Smooth muscle cell (in vitro differentiated cells): ENCODE data around the gene SGMS1. TPM values are rescaled to one million over a fixed set of nuclear protein-coding genes. Genes with fewer than 3 reads are reported as not detected.

ENCODE experiments used
- DNase-seq: peaks from one replicate; lab custom pipeline; 2025; ENCODE audit not compliant: unreplicated experiment; lab: John Stamatoyannopoulos, UW
- H2AFZ ChIP-seq: fragments of 200-600 bp; sonication (generic); 2 replicates; pipeline ENCODE4 v1.6.0; 2016; ENCODE audit warnings: antibody characterized with exemption, low read depth, mild to moderate bottlenecking
- H3F3A ChIP-seq: fragments of 200-600 bp; sonication (generic); 2 replicates; pipeline ENCODE4 v1.6.0; 2017; ENCODE audit warnings: antibody characterized with exemption, low read depth
- H3K27ac ChIP-seq: fragments of 200-600 bp; sonication (generic); 2 replicates; pipeline ENCODE4 v1.5.1; 2016; ENCODE audit warnings: low read depth, mild to moderate bottlenecking
- H3K27me3 ChIP-seq: fragments of 200-600 bp; sonication (generic); 2 replicates; pipeline ENCODE4 v1.6.1; 2016; ENCODE audit warnings: low read depth, mild to moderate bottlenecking
- H3K36me3 ChIP-seq: fragments of 200-600 bp; sonication (generic); 2 replicates; pipeline ENCODE4 v1.5.1; 2016; ENCODE audit warnings: low read depth
- H3K4me1 ChIP-seq: fragments of 200-600 bp; sonication (generic); 2 replicates; pipeline ENCODE4 v1.5.1; 2016; ENCODE audit warnings: low read depth
- H3K4me2 ChIP-seq: fragments of 200-600 bp; sonication (generic); 2 replicates; pipeline ENCODE4 v1.6.0; 2016; ENCODE audit warnings: mild to moderate bottlenecking
- H3K4me3 ChIP-seq: fragments of 200-600 bp; sonication (generic); 2 replicates; pipeline ENCODE4 v1.5.1; 2016; ENCODE audit warnings: mild to moderate bottlenecking
- H3K79me2 ChIP-seq: fragments of 200-600 bp; sonication (generic); 2 replicates; pipeline ENCODE4 v1.6.0; 2016; ENCODE audit warnings: low read depth, mild to moderate bottlenecking
- H3K9ac ChIP-seq: fragments of 200-600 bp; sonication (generic); 2 replicates; pipeline ENCODE4 v1.6.0; 2016; ENCODE audit warnings: low read depth
- H3K9me3 ChIP-seq: fragments of 200-600 bp; sonication (generic); replicated peaks from 2 replicates; pipeline ENCODE4 v1.5.1; 2016; ENCODE audit warnings: low read depth
- H4K20me1 ChIP-seq: fragments of 200-600 bp; sonication (generic); 2 replicates; pipeline ENCODE4 v1.6.0; 2016; ENCODE audit warnings: low read depth
- WGBS: methylation state at CpG from one replicate; pipeline ENCODE4 v1.1.7; 2016; ENCODE audit warnings: low lambda C conversion rate; 5-methylcytosine and 5-hydroxymethylcytosine counted together
- polyA plus RNA-seq: library from polyadenylated mRNA; unstranded; fragments of >200 nt; fragmentation: Nextera tagmentation; extraction: Ambion mirVana; gene quantifications from 2 replicates; pipeline ENCODE4 v1.2.1, GENCODE V29; 2016
- total RNA-seq: library from RNA; depleted of rRNA; stranded (reverse); fragments of >200 nt; gene quantifications from 2 replicates; pipeline ENCODE4 v1.2.3, GENCODE V29; 2014
- TF ChIP-seq, protein P1 (sequence below): fragments of 200-600 bp; sonication (generic); IDR thresholded peaks from 2 replicates; pipeline ENCODE4 v1.5.1; 2017; ENCODE audit warnings: borderline replicate concordance, mild to moderate bottlenecking, antibody characterized with exemption; ENCODE audit not compliant: insufficient read depth, poor library complexity, severe bottlenecking

Gene SGMS1
- total and polyA plus RNA-seq, 2 experiments from 2014 or later = 4.0 to 14.3 TPM

DNA sequence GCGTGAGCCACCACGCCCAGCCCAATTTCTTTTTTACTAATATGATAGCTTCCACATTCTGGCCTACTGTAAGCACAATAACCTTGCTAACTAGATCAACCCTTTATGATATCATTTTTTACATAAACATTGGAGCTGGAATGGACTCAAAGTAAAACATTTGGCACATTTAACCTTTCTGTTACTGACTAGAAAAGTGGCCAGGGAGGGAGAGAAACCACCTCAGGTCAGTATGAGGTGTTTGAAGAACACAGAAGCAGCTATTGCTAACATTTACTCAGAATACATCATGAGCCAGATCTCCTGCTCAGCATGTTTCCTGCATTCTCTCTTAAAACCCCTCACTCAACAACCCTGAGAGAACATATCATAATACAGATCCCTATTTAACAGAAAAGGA lies 27.3 kb downstream of the SGMS1 start:
- Histone ChIP-seq H3K36me3 (no peaks in the 10 kb centered on the region), H3K9me3 (no peaks in the 10 kb centered on the region), H3K4me1 (no peaks in the 10 kb centered on the region), H3K4me3 (no peak overlapping the region), H3K27ac (no peak overlapping the region), H2AFZ (no peak overlapping the region), H4K20me1 (peaks cover under 1% of the 10 kb centered on the region), H3K9ac (no peak overlapping the region), H3K4me2 (no peak overlapping the region), H3K27me3 (no peaks in the 10 kb centered on the region), H3F3A (no peaks in the 10 kb centered on the region), H3K79me2 (no peaks in the 10 kb centered on the region)
- TF ChIP-seq, protein P1, sequence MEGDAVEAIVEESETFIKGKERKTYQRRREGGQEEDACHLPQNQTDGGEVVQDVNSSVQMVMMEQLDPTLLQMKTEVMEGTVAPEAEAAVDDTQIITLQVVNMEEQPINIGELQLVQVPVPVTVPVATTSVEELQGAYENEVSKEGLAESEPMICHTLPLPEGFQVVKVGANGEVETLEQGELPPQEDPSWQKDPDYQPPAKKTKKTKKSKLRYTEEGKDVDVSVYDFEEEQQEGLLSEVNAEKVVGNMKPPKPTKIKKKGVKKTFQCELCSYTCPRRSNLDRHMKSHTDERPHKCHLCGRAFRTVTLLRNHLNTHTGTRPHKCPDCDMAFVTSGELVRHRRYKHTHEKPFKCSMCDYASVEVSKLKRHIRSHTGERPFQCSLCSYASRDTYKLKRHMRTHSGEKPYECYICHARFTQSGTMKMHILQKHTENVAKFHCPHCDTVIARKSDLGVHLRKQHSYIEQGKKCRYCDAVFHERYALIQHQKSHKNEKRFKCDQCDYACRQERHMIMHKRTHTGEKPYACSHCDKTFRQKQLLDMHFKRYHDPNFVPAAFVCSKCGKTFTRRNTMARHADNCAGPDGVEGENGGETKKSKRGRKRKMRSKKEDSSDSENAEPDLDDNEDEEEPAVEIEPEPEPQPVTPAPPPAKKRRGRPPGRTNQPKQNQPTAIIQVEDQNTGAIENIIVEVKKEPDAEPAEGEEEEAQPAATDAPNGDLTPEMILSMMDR = no peak
- WGBS = 95% methylated on average over 2 of the region's 2 CpGs
- no peak for DNase-seq

DNA sequence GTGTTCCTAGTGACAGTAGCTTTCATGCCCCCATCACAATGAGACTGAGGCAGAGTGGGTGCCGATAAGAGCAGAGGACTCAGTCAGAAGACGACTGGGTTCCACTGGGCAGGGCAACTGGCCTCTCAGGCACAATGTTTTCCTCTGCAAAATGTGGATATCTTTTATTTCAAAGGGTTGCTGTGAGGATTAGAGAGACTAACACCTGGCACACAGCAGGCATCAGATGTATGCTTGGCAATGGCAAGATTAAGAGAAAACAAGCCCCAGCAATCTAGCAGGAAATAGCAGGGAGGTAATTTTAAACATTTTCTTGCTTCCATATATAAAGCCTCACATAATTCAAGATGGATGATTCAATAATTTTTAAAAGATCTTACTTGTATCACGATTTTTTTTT lies 28.0 kb downstream of the SGMS1 start:
- H3F3A ChIP-seq = no peaks in the 10 kb centered on the region
- H2AFZ ChIP-seq = no peak overlapping the region
- no peaks in the 10 kb centered on the region for H3K36me3 ChIP-seq
- H3K79me2 ChIP-seq = no peaks in the 10 kb centered on the region
- DNase-seq = no peak
- no peaks in the 10 kb centered on the region for H3K27me3 ChIP-seq
- H3K9me3 ChIP-seq = no peaks in the 10 kb centered on the region
- WGBS = 88% methylated on average over 3 of the region's 3 CpGs
- no peak overlapping the region for H3K4me3 ChIP-seq
- no peak overlapping the region for H3K4me2 ChIP-seq
- H3K9ac ChIP-seq = no peak overlapping the region
- H4K20me1 ChIP-seq = no peaks in the 10 kb centered on the region
- H3K27ac ChIP-seq = no peak overlapping the region
- TF ChIP-seq, protein P1 = no peak
- H3K4me1 ChIP-seq = no peaks in the 10 kb centered on the region

DNA sequence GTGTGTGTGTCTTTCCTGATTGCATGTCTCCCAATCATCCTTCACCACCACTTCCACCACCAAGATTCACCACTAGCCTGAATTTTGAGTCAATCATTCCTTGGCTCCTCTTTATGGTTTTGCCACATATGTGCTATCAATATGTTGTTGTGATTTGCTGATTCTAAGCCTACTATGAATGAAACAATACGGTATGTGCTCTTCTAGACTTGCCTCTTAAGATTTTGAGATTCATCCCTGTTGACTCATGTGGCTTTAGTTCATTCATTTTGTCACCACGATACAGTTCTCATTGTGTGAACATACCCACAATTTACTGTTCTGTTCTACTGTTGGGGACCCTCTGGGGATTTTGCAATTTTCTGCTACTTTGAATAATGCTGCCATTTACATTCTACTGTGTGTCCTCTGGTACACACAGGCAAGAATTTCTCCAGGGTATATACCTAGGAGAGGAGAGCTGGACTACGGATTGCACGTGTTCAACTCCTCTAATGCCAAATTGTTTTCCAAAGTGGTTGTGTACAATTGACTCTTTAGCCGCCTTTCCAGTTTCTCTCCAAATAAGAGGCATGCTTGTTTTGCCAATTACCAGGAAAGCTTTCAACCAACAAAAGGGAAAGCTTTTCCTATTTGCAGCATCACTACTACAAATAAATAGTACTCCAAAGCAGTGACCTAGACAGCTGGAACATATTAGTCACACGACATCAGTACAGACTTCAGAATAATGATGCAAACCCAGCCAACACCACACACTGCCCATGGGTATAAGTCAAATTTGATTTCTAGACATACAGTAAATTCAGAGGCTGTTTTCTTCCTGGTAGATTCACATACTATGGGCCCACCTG lies 30.0 kb downstream of the SGMS1 start:
- TF ChIP-seq, protein P1 = no peak
- no peak overlapping the region for H2AFZ ChIP-seq
- no peaks in the 10 kb centered on the region for H3K4me1 ChIP-seq
- H3K9me3 ChIP-seq = no peaks in the 10 kb centered on the region
- no peak overlapping the region for H3K9ac ChIP-seq
- WGBS = 64% methylated on average over 6 of the region's 6 CpGs
- no peaks in the 10 kb centered on the region for H3K36me3 ChIP-seq
- no peak overlapping the region for H3K4me2 ChIP-seq
- no peaks in the 10 kb centered on the region for H3K79me2 ChIP-seq
- peak overlapping the region; percentile 39 for H3K27ac ChIP-seq
- no peak overlapping the region for H3K4me3 ChIP-seq
- H4K20me1 ChIP-seq = no peaks in the 10 kb centered on the region
- no peak for DNase-seq
- no peaks in the 10 kb centered on the region for H3K27me3 ChIP-seq
- H3F3A ChIP-seq = no peaks in the 10 kb centered on the region
